Fibroblast of skin of left biceps (primary cell): ENCODE data around the gene RABGAP1L.

Experiments
- DNase-seq, 2 experiments: peaks; one replicate each; pipeline ENCODE4 v3.0.0-alpha.2; 2013; ENCODE audit warnings: low read depth in 2 of 2

Gene RABGAP1L

GRCh38 chr1:174958396-174958795 lies 799.1 kb downstream of the RABGAP1L start:
- DNase-seq = no peak

GRCh38 chr1:174960362-174960761 lies 801.0 kb downstream of the RABGAP1L start:
- no peak for DNase-seq

GRCh38 chr1:174963529-174964125 lies 804.3 kb downstream of the RABGAP1L start:
- DNase-seq = no peak

- DNase-seq = no peak
These were observed 805.1 kb downstream of the RABGAP1L start for GRCh38 chr1:174964261-174964971.

GRCh38 chr1:174964972-174965361 lies 805.6 kb downstream of the RABGAP1L start:
- DNase-seq = no peak

- DNase-seq = no peak
These were observed 806.2 kb downstream of the RABGAP1L start for GRCh38 chr1:174965362-174966007.

GRCh38 chr1:174966008-174966572 lies 806.8 kb downstream of the RABGAP1L start:
- DNase-seq = no peak

- no peak for DNase-seq
These were observed 808.8 kb downstream of the RABGAP1L start for GRCh38 chr1:174967845-174968705.

- peak; percentile 33 to 37 for DNase-seq
These were observed 809.5 kb downstream of the RABGAP1L start for GRCh38 chr1:174968750-174969244.

- DNase-seq = no peak
These were observed 810.7 kb downstream of the RABGAP1L start for GRCh38 chr1:174969977-174970376.

GRCh38 chr1:174971466-174971865 lies 812.1 kb downstream of the RABGAP1L start:
- no peak for DNase-seq

GRCh38 chr1:174971902-174972301 lies 812.6 kb downstream of the RABGAP1L start:
- DNase-seq = no peak

- no peak for DNase-seq
These were observed 815.4 kb downstream of the RABGAP1L start for GRCh38 chr1:174974711-174975119.

GRCh38 chr1:174975764-174976163 lies 816.4 kb downstream of the RABGAP1L start:
- no peak for DNase-seq

- no peak for DNase-seq
These were observed 817.3 kb downstream of the RABGAP1L start for GRCh38 chr1:174976436-174977108.

- no peak for DNase-seq
These were observed 823.8 kb downstream of the RABGAP1L start for GRCh38 chr1:174982971-174983689.

GRCh38 chr1:174984952-174985351 lies 825.6 kb downstream of the RABGAP1L start:
- DNase-seq = no peak

- DNase-seq = no peak
These were observed 829.2 kb downstream of the RABGAP1L start for GRCh38 chr1:174988539-174988938.

GRCh38 chr1:174988986-174989385 lies 829.7 kb downstream of the RABGAP1L start:
- DNase-seq = no peak

GRCh38 chr1:174989536-174990220 lies 830.4 kb downstream of the RABGAP1L start:
- no peak for DNase-seq
